ENCODE data around the gene ACBD5.
"Not testable (repeated sequence)": the region's sequence is repeated elsewhere in the genome, so short reads cannot be mapped to it uniquely, and the experiment has no call there.

ACBD5 gene

GRCh38 chr10:27241010-27241651 lies 534 bp upstream of the ACBD5 start:
- no peak for DNase-seq

GRCh38 chr10:27237531-27237930 lies 3.1 kb downstream of the ACBD5 start:
- DNase-seq, result not testable (repeated sequence)

GRCh38 chr10:27236589-27237128 lies 3.9 kb downstream of the ACBD5 start:
- not testable (repeated sequence) for DNase-seq

GRCh38 chr10:27235706-27236105 lies 4.9 kb downstream of the ACBD5 start:
- DNase-seq, result no peak

GRCh38 chr10:27230022-27230421 lies 10.6 kb downstream of the ACBD5 start:
- DNase-seq, result no peak

- no peak for DNase-seq
Measured at GRCh38 chr10:27225642-27226257, 14.8 kb downstream of the ACBD5 start.

GRCh38 chr10:27225011-27225590 lies 15.5 kb downstream of the ACBD5 start:
- no peak for DNase-seq

GRCh38 chr10:27223964-27224363 lies 16.6 kb downstream of the ACBD5 start:
- peak; percentile 24 for DNase-seq

GRCh38 chr10:27207350-27207749 lies 33.2 kb downstream of the ACBD5 start:
- DNase-seq, result no peak

GRCh38 chr10:27203806-27204205 lies 36.8 kb downstream of the ACBD5 start:
- no peak for DNase-seq

GRCh38 chr10:27197980-27198620 lies 42.5 kb downstream of the ACBD5 start:
- no peak for DNase-seq

GRCh38 chr10:27192284-27192683 lies 48.3 kb downstream of the ACBD5 start:
- no peak for DNase-seq

- no peak for DNase-seq
Measured at GRCh38 chr10:27190508-27190907, 50.1 kb downstream of the ACBD5 start.

GRCh38 chr10:27188897-27189296 lies 51.7 kb downstream of the ACBD5 start:
- DNase-seq, result no peak

GRCh38 chr10:27188259-27188658 lies 52.3 kb downstream of the ACBD5 start:
- no peak for DNase-seq

GRCh38 chr10:27169849-27170248 lies 70.7 kb downstream of the ACBD5 start:
- DNase-seq, result no peak

- no peak for DNase-seq
Measured at GRCh38 chr10:27158421-27158820, 82.2 kb downstream of the ACBD5 start.

GRCh38 chr10:27157150-27157549 lies 83.4 kb downstream of the ACBD5 start:
- DNase-seq, result no peak

GRCh38 chr10:27156566-27156965 lies 84.0 kb downstream of the ACBD5 start:
- not testable (repeated sequence) for DNase-seq

- peak; percentile 93 for DNase-seq
Measured at GRCh38 chr10:27155066-27155754, 85.4 kb downstream of the ACBD5 start, which contains the start of gene MASTL. Gene MASTL, plus strand, starts transcription at chr10:27155352. Its CDS starts 75 bp downstream, at chr10:27155427.

- DNase-seq, result no peak
Measured at GRCh38 chr10:27153845-27154193, 86.8 kb downstream of the ACBD5 start.

- no peak for DNase-seq
Measured at GRCh38 chr10:27153329-27153728, 87.3 kb downstream of the ACBD5 start.

GRCh38 chr10:27152687-27153086 lies 87.9 kb downstream of the ACBD5 start:
- no peak for DNase-seq

Measured in effector CD8-positive, alpha-beta T cell (primary cell).